GM18511 (cell line): ENCODE measurements around the gene FKBP3.
"Not testable (repeated sequence)": the region's sequence is repeated elsewhere in the genome, so short reads cannot be mapped to it uniquely, and the experiment has no call there.

Experiments used
- ATAC-seq: cut with Tn5 transposase; IDR thresholded peaks from one replicate; pipeline ENCODE4 v1.9.1; 2021; ENCODE audit warnings: mild to moderate bottlenecking, moderate library complexity; ENCODE audit not compliant: unreplicated experiment

The FKBP3 gene

GRCh38 chr14:45114327-45114726 is 20.0 kb downstream of the FKBP3 start:
- no peak for ATAC-seq

- ATAC-seq = no peak
Observed at GRCh38 chr14:45112896-45113781, 21.1 kb downstream of the FKBP3 start.

- ATAC-seq = no peak
Observed at GRCh38 chr14:45104561-45104960, 29.7 kb downstream of the FKBP3 start.

GRCh38 chr14:45103806-45104205 is 30.5 kb downstream of the FKBP3 start:
- no peak for ATAC-seq

- no peak for ATAC-seq
Observed at GRCh38 chr14:45096218-45096617, 38.1 kb downstream of the FKBP3 start.

- no peak for ATAC-seq
Observed at GRCh38 chr14:45095143-45095542, 39.1 kb downstream of the FKBP3 start.

GRCh38 chr14:45094275-45094674 is 40.0 kb downstream of the FKBP3 start:
- ATAC-seq = no peak

GRCh38 chr14:45091710-45092109 is 42.6 kb downstream of the FKBP3 start:
- no peak for ATAC-seq

GRCh38 chr14:45089813-45090212 is 44.5 kb downstream of the FKBP3 start:
- ATAC-seq = peak; percentile 87

- no peak for ATAC-seq
Observed at GRCh38 chr14:45084946-45085346, 49.3 kb downstream of the FKBP3 start.

- ATAC-seq = peak; percentile 95
Observed at GRCh38 chr14:45083976-45084722, 50.1 kb downstream of the FKBP3 start, which contains the start of gene PRPF39. Gene PRPF39 (plus strand): TSS chr14:45084116. CDS start chr14:45095240, 11,124 bp downstream.

- no peak for ATAC-seq
Observed at GRCh38 chr14:45083617-45083975, 50.7 kb downstream of the FKBP3 start.

GRCh38 chr14:45082420-45082819 is 51.9 kb downstream of the FKBP3 start:
- no peak for ATAC-seq

- not testable (repeated sequence) for ATAC-seq
Observed at GRCh38 chr14:45081096-45081495, 53.2 kb downstream of the FKBP3 start.

GRCh38 chr14:45080416-45080968 is 53.8 kb downstream of the FKBP3 start:
- ATAC-seq = not testable (repeated sequence)

GRCh38 chr14:45078323-45078722 is 56.0 kb downstream of the FKBP3 start:
- ATAC-seq = no peak

- ATAC-seq = no peak
Observed at GRCh38 chr14:45073231-45073879, 60.9 kb downstream of the FKBP3 start.

- ATAC-seq = no peak
Observed at GRCh38 chr14:45072126-45072525, 62.2 kb downstream of the FKBP3 start.

- ATAC-seq = no peak
Observed at GRCh38 chr14:45070215-45070614, 64.1 kb downstream of the FKBP3 start.

- ATAC-seq = no peak
Observed at GRCh38 chr14:45068396-45068795, 65.9 kb downstream of the FKBP3 start.

- ATAC-seq = no peak
Observed at GRCh38 chr14:45066667-45067066, 67.6 kb downstream of the FKBP3 start.
